ENCODE results near the gene ABCB4.

- no peak for TF ChIP-seq CTCF (optimal IDR thresholded peaks at IDR 0.05 in 1 of 3, IDR thresholded peaks at IDR 0.05 in 1 of 3, conservative IDR thresholded peaks at IDR 0.05 in 1 of 3; ENCODE audit: extremely low read depth in 1 of 3, insufficient read depth in 2 of 3, low read length in 3 of 3)
- TF ChIP-seq EZH2 (IDR thresholded peaks at IDR 0.05; ENCODE audit: low read length): no peak
These were observed 42.4 kb upstream of the ABCB4 start for GRCh38 chr7:87517891-87518290.

All from keratinocyte (primary cell).